ENCODE data around the gene LIN9.

DNA sequence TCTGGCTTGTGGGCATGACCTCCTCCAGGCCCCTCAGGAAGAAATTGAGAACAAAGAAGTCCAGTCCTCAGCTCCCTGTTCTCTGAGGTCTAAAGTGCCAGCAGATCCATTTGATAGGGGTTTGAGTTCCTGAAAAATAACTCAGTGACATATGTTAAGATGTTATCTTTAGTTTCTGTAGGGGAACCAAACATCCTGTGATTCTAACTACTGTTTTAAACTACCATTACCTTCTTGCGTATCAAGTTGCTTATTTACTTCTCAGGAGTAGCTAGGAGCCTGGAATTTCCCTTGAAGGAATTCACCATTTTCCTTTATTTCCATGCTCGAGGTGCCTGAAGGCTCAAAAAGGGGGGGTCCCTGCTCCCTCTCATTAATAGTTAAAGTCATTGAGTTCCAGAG lies 18.8 kb upstream of the LIN9 start:
- TF ChIP-seq, protein P1, sequence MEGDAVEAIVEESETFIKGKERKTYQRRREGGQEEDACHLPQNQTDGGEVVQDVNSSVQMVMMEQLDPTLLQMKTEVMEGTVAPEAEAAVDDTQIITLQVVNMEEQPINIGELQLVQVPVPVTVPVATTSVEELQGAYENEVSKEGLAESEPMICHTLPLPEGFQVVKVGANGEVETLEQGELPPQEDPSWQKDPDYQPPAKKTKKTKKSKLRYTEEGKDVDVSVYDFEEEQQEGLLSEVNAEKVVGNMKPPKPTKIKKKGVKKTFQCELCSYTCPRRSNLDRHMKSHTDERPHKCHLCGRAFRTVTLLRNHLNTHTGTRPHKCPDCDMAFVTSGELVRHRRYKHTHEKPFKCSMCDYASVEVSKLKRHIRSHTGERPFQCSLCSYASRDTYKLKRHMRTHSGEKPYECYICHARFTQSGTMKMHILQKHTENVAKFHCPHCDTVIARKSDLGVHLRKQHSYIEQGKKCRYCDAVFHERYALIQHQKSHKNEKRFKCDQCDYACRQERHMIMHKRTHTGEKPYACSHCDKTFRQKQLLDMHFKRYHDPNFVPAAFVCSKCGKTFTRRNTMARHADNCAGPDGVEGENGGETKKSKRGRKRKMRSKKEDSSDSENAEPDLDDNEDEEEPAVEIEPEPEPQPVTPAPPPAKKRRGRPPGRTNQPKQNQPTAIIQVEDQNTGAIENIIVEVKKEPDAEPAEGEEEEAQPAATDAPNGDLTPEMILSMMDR (IDR thresholded peaks at IDR 0.05): no peak
- TF ChIP-seq POLR2A (IDR thresholded peaks at IDR 0.05) (no peak), POLR2AphosphoS5 (IDR thresholded peaks at IDR 0.05) (no peak)
